Measurements from ENCODE around the gene PDE4B.

The PDE4B gene

DNA sequence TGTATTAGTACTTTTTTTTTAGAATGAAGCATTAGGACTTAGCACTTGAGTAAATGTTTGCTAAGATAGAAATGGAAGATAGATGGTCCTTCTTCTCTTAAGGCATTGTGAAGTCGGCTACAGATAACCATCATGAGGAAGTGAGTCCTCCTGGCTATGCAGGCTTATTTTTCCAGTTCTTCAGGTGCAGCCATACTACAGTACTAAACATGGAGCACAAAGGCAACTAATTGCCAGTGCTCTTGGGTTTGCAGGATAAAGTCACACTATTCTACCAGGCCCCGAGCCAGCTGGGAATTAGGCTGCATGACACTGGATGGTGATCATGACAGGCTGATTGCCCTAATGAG, 543.9 kb downstream of the PDE4B start:
- no peak overlapping the region for H3K27ac ChIP-seq
- TF ChIP-seq, protein P1, sequence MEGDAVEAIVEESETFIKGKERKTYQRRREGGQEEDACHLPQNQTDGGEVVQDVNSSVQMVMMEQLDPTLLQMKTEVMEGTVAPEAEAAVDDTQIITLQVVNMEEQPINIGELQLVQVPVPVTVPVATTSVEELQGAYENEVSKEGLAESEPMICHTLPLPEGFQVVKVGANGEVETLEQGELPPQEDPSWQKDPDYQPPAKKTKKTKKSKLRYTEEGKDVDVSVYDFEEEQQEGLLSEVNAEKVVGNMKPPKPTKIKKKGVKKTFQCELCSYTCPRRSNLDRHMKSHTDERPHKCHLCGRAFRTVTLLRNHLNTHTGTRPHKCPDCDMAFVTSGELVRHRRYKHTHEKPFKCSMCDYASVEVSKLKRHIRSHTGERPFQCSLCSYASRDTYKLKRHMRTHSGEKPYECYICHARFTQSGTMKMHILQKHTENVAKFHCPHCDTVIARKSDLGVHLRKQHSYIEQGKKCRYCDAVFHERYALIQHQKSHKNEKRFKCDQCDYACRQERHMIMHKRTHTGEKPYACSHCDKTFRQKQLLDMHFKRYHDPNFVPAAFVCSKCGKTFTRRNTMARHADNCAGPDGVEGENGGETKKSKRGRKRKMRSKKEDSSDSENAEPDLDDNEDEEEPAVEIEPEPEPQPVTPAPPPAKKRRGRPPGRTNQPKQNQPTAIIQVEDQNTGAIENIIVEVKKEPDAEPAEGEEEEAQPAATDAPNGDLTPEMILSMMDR (conservative IDR thresholded peaks at IDR 0.05), result no peak

DNA sequence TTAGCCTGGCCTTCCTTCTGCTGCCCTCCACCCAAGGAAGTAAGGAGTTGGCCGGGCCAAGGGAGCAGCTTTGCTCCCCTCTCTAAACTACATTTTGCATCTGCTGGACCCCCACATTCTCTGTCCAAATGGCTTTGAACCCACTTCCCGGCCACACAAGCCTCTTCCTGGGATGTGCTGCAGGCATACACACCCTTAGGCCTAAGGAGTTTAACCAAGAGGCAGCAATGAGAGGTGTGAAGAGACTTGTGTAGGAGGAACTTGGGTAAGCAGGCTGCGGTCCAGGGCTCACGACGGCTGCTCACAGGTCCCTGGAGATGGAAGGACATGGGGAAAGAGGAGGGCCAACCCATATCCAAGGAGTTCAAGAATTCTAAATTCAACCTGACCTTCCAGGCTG, 544.6 kb downstream of the PDE4B start:
- TF ChIP-seq, protein P1 (conservative IDR thresholded peaks at IDR 0.05), result no peak
- no peak overlapping the region for H3K27ac ChIP-seq

DNA sequence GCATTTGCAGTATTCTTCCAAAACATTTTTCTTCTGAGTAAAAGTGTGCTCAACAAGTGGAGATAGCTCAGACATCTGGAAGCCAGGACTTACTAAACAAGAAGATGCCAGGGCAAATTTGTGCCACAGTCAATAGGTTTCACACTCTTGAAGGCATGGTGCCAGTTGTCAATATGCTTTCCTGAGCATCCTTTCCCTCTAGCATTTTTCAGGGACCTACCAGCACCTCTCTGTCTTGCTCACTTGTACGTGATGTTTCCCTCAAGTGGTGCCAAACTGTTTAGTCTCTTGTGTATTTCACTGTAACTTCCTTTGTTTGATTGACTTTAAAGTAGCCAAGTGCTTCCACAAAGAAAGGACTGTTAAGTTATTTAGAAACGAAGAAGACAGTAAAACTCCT, 547.2 kb downstream of the PDE4B start:
- TF ChIP-seq, protein P1 (conservative IDR thresholded peaks at IDR 0.05), result no peak
- no peak overlapping the region for H3K27ac ChIP-seq

DNA sequence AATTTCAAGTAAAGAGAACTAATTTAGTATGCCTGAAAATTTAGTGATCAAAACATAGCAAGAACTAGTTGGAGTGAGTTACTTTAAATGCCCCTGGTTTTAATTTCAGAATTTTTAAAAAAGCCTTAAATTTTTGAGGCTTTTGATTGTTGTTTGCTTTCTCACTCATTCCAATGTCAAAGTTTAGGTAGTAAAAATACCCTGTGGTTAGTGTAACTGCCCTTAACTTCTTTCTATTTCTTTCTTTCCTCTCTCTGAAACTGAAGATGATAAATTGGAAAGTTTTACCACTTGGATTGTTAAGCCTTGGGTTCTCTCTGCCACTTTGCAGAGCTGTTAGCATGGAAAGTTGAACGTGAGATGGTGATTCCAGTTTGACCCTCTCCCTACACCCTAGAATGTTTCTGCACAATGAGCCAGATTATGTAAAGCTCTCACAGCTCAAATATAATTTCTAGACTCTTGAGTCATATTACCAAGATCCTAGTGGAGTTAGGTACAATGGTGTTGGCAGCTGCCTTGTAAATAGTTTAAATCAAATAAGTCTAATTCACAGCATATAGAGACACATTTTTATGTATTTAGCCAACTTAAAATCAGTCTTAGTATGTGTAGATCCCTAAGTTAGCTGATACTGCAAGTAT, 548.9 kb downstream of the PDE4B start:
- TF ChIP-seq, protein P1 (conservative IDR thresholded peaks at IDR 0.05), result no peak
- H3K27ac ChIP-seq, result no peak overlapping the region

DNA sequence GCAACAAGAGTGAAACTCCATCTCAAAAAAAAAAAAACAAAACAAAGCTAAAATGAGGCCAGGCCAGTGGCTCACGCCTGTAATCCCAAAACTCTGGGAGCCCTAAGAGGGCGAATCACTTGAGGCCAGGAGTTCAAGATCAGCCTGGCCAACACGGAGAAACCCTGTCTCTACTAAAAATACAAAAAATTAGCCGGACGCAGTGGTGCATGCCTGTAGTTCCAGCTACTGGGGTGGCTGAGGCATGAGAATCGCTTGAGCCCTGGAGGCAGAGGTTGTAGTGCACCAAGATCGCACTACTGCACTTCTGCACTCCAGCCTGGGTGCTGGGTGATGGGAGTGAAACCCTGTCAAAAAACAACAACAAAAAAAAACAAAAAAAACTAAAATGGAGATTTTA, 550.0 kb downstream of the PDE4B start:
- TF ChIP-seq, protein P1 (conservative IDR thresholded peaks at IDR 0.05), result no peak
- no peak overlapping the region for H3K27ac ChIP-seq

DNA sequence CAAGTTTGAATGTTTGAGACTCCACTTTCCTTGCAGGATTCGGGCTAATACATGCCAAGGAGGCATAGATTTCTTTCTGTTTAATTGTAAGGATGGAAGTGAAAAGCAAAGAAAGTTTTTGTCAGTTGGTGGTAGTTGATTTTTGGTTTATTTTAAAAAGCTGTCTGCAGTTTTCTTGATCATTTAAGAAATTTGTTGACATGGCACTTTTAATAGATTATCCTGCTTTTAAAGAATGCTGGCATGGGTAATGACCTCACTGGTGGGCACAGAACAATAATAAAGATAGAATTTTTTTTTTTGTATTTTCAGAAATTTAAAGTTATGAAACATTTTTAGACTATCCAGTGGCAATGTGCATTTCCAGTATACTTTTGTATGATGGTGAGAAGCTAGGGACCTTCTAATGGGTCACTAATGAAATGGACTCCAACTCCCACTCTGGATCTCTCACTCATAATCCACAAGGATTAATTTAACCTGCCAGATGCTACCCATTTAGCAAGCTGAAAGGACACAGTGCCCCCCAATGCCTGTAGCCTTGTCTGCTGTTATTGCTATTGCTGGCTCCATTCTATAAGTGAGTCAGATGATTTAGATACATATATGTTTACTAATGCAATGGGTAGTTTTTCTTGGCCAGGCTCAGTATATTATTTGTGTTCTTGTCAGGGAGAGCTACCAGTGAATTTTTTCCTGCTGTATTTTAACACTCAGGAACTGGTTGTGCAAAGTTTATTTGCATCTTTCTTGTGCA, 551.1 kb downstream of the PDE4B start:
- TF ChIP-seq, protein P1 (conservative IDR thresholded peaks at IDR 0.05), result no peak

DNA sequence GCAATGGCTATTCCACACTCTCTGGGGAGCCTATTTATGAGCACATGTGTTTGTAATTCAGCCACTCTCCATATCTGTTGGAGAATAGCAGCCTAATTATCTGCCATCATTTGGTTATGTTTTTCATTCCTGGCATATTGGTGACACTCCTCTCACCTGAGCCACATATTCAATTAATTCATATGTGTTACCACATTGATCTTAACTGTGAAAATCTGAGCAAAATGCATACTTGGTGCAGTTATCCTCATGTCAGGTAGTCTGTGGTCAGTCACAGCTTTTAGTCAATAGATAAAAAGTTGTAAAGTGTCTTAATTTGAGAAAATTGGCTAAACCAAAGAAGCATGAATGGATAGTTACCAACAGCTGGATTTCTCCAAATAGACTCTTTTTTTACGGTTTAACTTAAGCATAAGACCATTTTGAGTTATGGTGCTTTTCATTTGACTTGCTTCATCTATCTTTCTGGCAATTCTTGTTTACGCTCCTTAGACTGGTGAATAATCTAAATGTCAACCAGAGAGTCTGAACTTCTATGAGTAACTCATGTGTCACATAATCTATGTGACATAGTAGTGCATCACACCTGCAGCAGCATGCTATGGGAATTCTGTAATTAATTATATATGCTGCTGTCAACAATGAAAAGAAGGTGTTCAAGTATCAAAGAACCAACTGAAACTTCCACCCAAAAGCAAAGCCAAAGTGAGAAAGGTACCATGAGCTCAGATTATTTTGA, 553.5 kb downstream of the PDE4B start:
- TF ChIP-seq, protein P1 (conservative IDR thresholded peaks at IDR 0.05), result no peak
- no peak overlapping the region for H3K27ac ChIP-seq

More for the DNA sequence above, 551.1 kb downstream of the PDE4B start:
- no peak overlapping the region for H3K27ac ChIP-seq

All from VCaP (cell line).